ENCODE measurements around the gene XAGE1B. TPM values are rescaled to one million over a fixed set of nuclear protein-coding genes. Genes with fewer than 3 reads are reported as not detected.
"Not testable (repeated sequence)": the region's sequence is repeated elsewhere in the genome, so short reads cannot be mapped to it uniquely, and the experiment has no call there.

Gene XAGE1B
- total RNA-seq (2022) (not detected in 2 replicates), Bru-seq, nascent RNA (not detected), BruChase-seq, experiment 1, labeled RNA remaining after a 2-hour chase (not detected), BruChase-seq, experiment 2, labeled RNA remaining after a 6-hour chase (not detected)
- long read RNA-seq: 0 reads

DNA sequence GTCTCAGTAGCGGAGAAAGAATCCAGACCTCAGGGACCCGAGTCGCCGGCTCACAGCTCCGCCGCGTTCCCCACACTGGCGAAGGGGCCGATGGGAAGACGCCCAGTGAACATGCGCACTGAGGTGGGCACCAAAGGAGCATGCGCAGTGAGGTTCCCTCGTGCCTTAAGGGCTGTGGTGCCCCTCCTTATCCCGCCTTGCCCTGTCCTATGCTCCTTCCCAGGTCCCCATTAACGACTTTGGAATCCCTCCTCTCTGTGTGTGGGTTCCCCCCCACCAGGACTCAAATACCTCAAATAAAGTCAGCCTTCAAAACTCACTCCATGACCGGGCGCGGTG, at the start of gene XAGE1B:
TSS of gene XAGE1B (minus strand) at position 77 of the 339 bp plus-strand sequence. CDS start 1,536 bp downstream, outside the sequence.
- POLR2A ChIA-PET; H3K27ac Mint-ChIP-seq (ENCODE audit: unreplicated experiment); H3K27me3 ChIP-seq (replicated peaks; ENCODE audit: control insufficient read depth, insufficient read depth, low read length); H3K4me1 ChIP-seq; H3K4me1 Mint-ChIP-seq (ENCODE audit: low read depth, unreplicated experiment); H3K4me3 Mint-ChIP-seq (ENCODE audit: unreplicated experiment); DNase-seq; H3K36me3 Mint-ChIP-seq (ENCODE audit: insufficient read depth, unreplicated experiment); H3K9me3 Mint-ChIP-seq (ENCODE audit: unreplicated experiment); CTCF ChIA-PET; H3K9me3 ChIP-seq; H3K36me3 ChIP-seq (ENCODE audit: control insufficient read depth, insufficient read depth, low read length); H3K27me3 Mint-ChIP-seq (ENCODE audit: insufficient read depth, unreplicated experiment); intact Hi-C loops (cut with micrococcal nuclease; ENCODE audit: unreplicated experiment); BruUV-seq (replicated peaks); H3K4me3 ChIP-seq (ENCODE audit: low read depth, low read length): not testable (repeated sequence)

- no peak overlapping the region for H3K4me3 ChIP-seq (ENCODE audit: low read depth, low read length)
- Mint-ChIP-seq H3K36me3 (ENCODE audit: insufficient read depth, unreplicated experiment) (no peaks in the 10 kb centered on the region), H3K27me3 (ENCODE audit: insufficient read depth, unreplicated experiment) (peaks cover 3% of the 10 kb centered on the region), H3K27ac (ENCODE audit: unreplicated experiment) (no peak overlapping the region), H3K9me3 (ENCODE audit: unreplicated experiment) (no peaks in the 10 kb centered on the region), H3K4me1 (ENCODE audit: low read depth, unreplicated experiment) (no peaks in the 10 kb centered on the region), H3K4me3 (ENCODE audit: unreplicated experiment) (no peak overlapping the region)
- DNase-seq: no peak
- intact Hi-C loops (cut with micrococcal nuclease; ENCODE audit: unreplicated experiment): no loop called here
- TF ChIP-seq, protein P1, sequence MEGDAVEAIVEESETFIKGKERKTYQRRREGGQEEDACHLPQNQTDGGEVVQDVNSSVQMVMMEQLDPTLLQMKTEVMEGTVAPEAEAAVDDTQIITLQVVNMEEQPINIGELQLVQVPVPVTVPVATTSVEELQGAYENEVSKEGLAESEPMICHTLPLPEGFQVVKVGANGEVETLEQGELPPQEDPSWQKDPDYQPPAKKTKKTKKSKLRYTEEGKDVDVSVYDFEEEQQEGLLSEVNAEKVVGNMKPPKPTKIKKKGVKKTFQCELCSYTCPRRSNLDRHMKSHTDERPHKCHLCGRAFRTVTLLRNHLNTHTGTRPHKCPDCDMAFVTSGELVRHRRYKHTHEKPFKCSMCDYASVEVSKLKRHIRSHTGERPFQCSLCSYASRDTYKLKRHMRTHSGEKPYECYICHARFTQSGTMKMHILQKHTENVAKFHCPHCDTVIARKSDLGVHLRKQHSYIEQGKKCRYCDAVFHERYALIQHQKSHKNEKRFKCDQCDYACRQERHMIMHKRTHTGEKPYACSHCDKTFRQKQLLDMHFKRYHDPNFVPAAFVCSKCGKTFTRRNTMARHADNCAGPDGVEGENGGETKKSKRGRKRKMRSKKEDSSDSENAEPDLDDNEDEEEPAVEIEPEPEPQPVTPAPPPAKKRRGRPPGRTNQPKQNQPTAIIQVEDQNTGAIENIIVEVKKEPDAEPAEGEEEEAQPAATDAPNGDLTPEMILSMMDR (IDR thresholded peaks at IDR 0.05; ENCODE audit: insufficient read depth in 1 of 2, low read depth in 1 of 2, low read length in 1 of 2, severe bottlenecking in 1 of 2, unreplicated experiment in 1 of 2): no peak
- no peaks in the 10 kb centered on the region for H3K36me3 ChIP-seq (ENCODE audit: control insufficient read depth, insufficient read depth, low read length)
- H3K27me3 ChIP-seq (replicated peaks; ENCODE audit: control insufficient read depth, insufficient read depth, low read length): no peaks in the 10 kb centered on the region
- BruUV-seq (replicated peaks): no TSS peak
- no peaks in the 10 kb centered on the region for H3K4me1 ChIP-seq
- POLR2A ChIA-PET: no interaction called here
- no peaks in the 10 kb centered on the region for H3K9me3 ChIP-seq
- CTCF ChIA-PET: no interaction called here
Measured at GRCh38 chrX:52563105-52563504, 46.2 kb upstream of the XAGE1B start.

GRCh38 chrX:52558140-52558539, 41.3 kb upstream of the XAGE1B start:
- Mint-ChIP-seq H3K27ac (ENCODE audit: unreplicated experiment) (no peak overlapping the region), H3K27me3 (ENCODE audit: insufficient read depth, unreplicated experiment) (no peaks in the 10 kb centered on the region), H3K4me3 (ENCODE audit: unreplicated experiment) (no peak overlapping the region), H3K4me1 (ENCODE audit: low read depth, unreplicated experiment) (no peaks in the 10 kb centered on the region), H3K9me3 (ENCODE audit: unreplicated experiment) (no peaks in the 10 kb centered on the region), H3K36me3 (ENCODE audit: insufficient read depth, unreplicated experiment) (no peaks in the 10 kb centered on the region)
- DNase-seq: no peak
- intact Hi-C loops (cut with micrococcal nuclease; ENCODE audit: unreplicated experiment): no loop called here
- no peaks in the 10 kb centered on the region for H3K27me3 ChIP-seq (replicated peaks; ENCODE audit: control insufficient read depth, insufficient read depth, low read length)
- no peaks in the 10 kb centered on the region for H3K9me3 ChIP-seq
- no peak overlapping the region for H3K4me3 ChIP-seq (ENCODE audit: low read depth, low read length)
- BruUV-seq (replicated peaks): no TSS peak
- H3K36me3 ChIP-seq (ENCODE audit: control insufficient read depth, insufficient read depth, low read length): no peaks in the 10 kb centered on the region
- no peaks in the 10 kb centered on the region for H3K4me1 ChIP-seq
- TF ChIP-seq, protein P1 (IDR thresholded peaks at IDR 0.05; ENCODE audit: insufficient read depth in 1 of 2, low read depth in 1 of 2, low read length in 1 of 2, severe bottlenecking in 1 of 2, unreplicated experiment in 1 of 2): no peak
- ChIA-PET POLR2A (no interaction called here), CTCF (no interaction called here)

- TF ChIP-seq, protein P1 (IDR thresholded peaks at IDR 0.05; ENCODE audit: insufficient read depth in 1 of 2, low read depth in 1 of 2, low read length in 1 of 2, severe bottlenecking in 1 of 2, unreplicated experiment in 1 of 2): no peak
- Histone ChIP-seq H3K36me3 (ENCODE audit: control insufficient read depth, insufficient read depth, low read length) (no peaks in the 10 kb centered on the region), H3K4me1 (no peaks in the 10 kb centered on the region), H3K4me3 (ENCODE audit: low read depth, low read length) (no peak overlapping the region), H3K9me3 (no peaks in the 10 kb centered on the region), H3K27me3 (replicated peaks; ENCODE audit: control insufficient read depth, insufficient read depth, low read length) (no peaks in the 10 kb centered on the region)
- no TSS peak for BruUV-seq (replicated peaks)
- intact Hi-C loops (cut with micrococcal nuclease; ENCODE audit: unreplicated experiment): no loop called here
- Mint-ChIP-seq H3K27ac (ENCODE audit: unreplicated experiment) (no peak overlapping the region), H3K4me1 (ENCODE audit: low read depth, unreplicated experiment) (no peaks in the 10 kb centered on the region), H3K36me3 (ENCODE audit: insufficient read depth, unreplicated experiment) (no peaks in the 10 kb centered on the region), H3K9me3 (ENCODE audit: unreplicated experiment) (no peaks in the 10 kb centered on the region), H3K4me3 (ENCODE audit: unreplicated experiment) (no peak overlapping the region), H3K27me3 (ENCODE audit: insufficient read depth, unreplicated experiment) (peaks cover 2% of the 10 kb centered on the region)
- no peak for DNase-seq
- ChIA-PET CTCF (no interaction called here), POLR2A (no interaction called here)
Measured at GRCh38 chrX:52556741-52557140, 39.9 kb upstream of the XAGE1B start.

Measured in Caco-2 (cell line).